PC-9 (cell line): ENCODE measurements around the gene TGFBR1. TPM values are rescaled to one million over a fixed set of nuclear protein-coding genes. Genes with fewer than 3 reads are reported as not detected.

Experiments
- BruUV-seq: library from RNA; stranded (reverse); fragments of 400-500 nt; replicated peaks from 2 replicates; lab custom pipeline; 2021; lab: Mats Ljungman, UMichigan
- CTCF ChIA-PET: fragments of 300-600 bp; sonication (Branson Sonifier 250); formaldehyde crosslinking; loops from one replicate; lab custom pipeline; 2022; ENCODE audit warnings: antibody characterized with exemption; lab: Charles Lee
- POLR2A ChIA-PET: fragments of 300-600 bp; sonication (Branson Sonifier 250); formaldehyde crosslinking; loops from one replicate; lab custom pipeline; 2022; ENCODE audit warnings: antibody characterized with exemption; ENCODE audit not compliant: unreplicated experiment; lab: Charles Lee
- DNase-seq, 2 experiments: peaks; one replicate each; pipeline versions ENCODE4 v3.0.0 to v3.0.0-alpha.2; 2015 to 2022; ENCODE audit warnings: mixed read lengths in 1 of 2
- H2AFZ ChIP-seq: fragments of 200-600 bp; sonication (generic); 2 replicates; pipeline ENCODE4 v1.8.1; 2017; ENCODE audit warnings: antibody characterized with exemption
- H3F3A ChIP-seq: fragments of 200-600 bp; sonication (generic); 2 replicates; pipeline ENCODE4 v1.8.1; 2017; ENCODE audit warnings: antibody characterized with exemption, mild to moderate bottlenecking, low read depth; ENCODE audit not compliant: insufficient read depth
- H3K27ac ChIP-seq: fragments of 200-600 bp; sonication (generic); 2 replicates; pipeline ENCODE4 v1.6.1; 2016; ENCODE audit warnings: mixed run types
- H3K27me3 ChIP-seq: fragments of 200-600 bp; sonication (generic); 2 replicates; pipeline ENCODE4 v1.6.1; 2016; ENCODE audit warnings: low read depth, mixed run types; ENCODE audit not compliant: insufficient read depth
- H3K36me3 ChIP-seq: fragments of 200-600 bp; sonication (generic); 2 replicates; pipeline ENCODE4 v1.6.1; 2016; ENCODE audit warnings: low read depth, mixed run types
- H3K4me1 ChIP-seq: fragments of 200-600 bp; sonication (generic); replicated peaks from 2 replicates; pipeline ENCODE4 v1.6.1; 2016; ENCODE audit warnings: mixed run types; ENCODE audit not compliant: insufficient read depth
- H3K4me2 ChIP-seq: fragments of 200-600 bp; sonication (generic); 2 replicates; pipeline ENCODE4 v1.6.1; 2017; ENCODE audit warnings: mixed run types
- H3K4me3 ChIP-seq: fragments of 200-600 bp; sonication (generic); 2 replicates; pipeline ENCODE4 v1.6.1; 2016; ENCODE audit warnings: mixed run types
- H3K79me2 ChIP-seq: fragments of 200-600 bp; sonication (generic); 2 replicates; pipeline ENCODE4 v1.6.1; 2017; ENCODE audit warnings: low read depth, mixed run types
- H3K9me2 ChIP-seq: fragments of 200-600 bp; sonication (generic); 2 replicates; pipeline ENCODE4 v1.8.1; 2017; ENCODE audit warnings: mild to moderate bottlenecking; ENCODE audit not compliant: insufficient read depth
- H3K9me3 ChIP-seq: fragments of 200-600 bp; sonication (generic); 2 replicates; pipeline ENCODE4 v1.8.1; 2016; ENCODE audit warnings: low read depth; ENCODE audit not compliant: insufficient read depth
- H4K20me1 ChIP-seq: fragments of 200-600 bp; sonication (generic); 2 replicates; pipeline ENCODE4 v1.8.1; 2017; ENCODE audit not compliant: insufficient read depth
- EZH2 ChIP-seq: fragments of 200-600 bp; sonication (generic); IDR thresholded peaks from 2 replicates; pipeline ENCODE4 v1.8.0; 2017; ENCODE audit warnings: antibody characterized with exemption, low read depth
- intact Hi-C: fragments of 100-400 bp; cut with micrococcal nuclease; formaldehyde crosslinking; loops from one replicate; pipeline ENCODE4 v1.10.0; 2022; ENCODE audit not compliant: unreplicated experiment
- total RNA-seq: library from RNA; stranded (reverse); gene quantifications from 2 replicates; pipeline ENCODE4 v1.2.3, GENCODE V29; 2021
- TF ChIP-seq, protein P1 (sequence below): fragments of 200-600 bp; sonication (generic); conservative IDR thresholded peaks from 2 replicates; pipeline ENCODE4 v1.6.1; 2017; ENCODE audit warnings: mixed run types, antibody characterized with exemption, mild to moderate bottlenecking, moderate library complexity

The TGFBR1 gene
- total RNA-seq, 1 experiment from 2014 or later, result 18.3 TPM

GRCh38 chr9:99078717-99079116, 26.2 kb upstream of the TGFBR1 start:
- no peaks in the 10 kb centered on the region for H4K20me1 ChIP-seq
- H3K27me3 ChIP-seq, result no peaks in the 10 kb centered on the region
- H3K4me2 ChIP-seq, result no peak overlapping the region
- no TSS peak for BruUV-seq
- intact Hi-C loops, result no loop called here
- no peak for TF ChIP-seq EZH2
- TF ChIP-seq, protein P1, sequence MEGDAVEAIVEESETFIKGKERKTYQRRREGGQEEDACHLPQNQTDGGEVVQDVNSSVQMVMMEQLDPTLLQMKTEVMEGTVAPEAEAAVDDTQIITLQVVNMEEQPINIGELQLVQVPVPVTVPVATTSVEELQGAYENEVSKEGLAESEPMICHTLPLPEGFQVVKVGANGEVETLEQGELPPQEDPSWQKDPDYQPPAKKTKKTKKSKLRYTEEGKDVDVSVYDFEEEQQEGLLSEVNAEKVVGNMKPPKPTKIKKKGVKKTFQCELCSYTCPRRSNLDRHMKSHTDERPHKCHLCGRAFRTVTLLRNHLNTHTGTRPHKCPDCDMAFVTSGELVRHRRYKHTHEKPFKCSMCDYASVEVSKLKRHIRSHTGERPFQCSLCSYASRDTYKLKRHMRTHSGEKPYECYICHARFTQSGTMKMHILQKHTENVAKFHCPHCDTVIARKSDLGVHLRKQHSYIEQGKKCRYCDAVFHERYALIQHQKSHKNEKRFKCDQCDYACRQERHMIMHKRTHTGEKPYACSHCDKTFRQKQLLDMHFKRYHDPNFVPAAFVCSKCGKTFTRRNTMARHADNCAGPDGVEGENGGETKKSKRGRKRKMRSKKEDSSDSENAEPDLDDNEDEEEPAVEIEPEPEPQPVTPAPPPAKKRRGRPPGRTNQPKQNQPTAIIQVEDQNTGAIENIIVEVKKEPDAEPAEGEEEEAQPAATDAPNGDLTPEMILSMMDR, result no peak
- no peak overlapping the region for H3K4me3 ChIP-seq
- no peak overlapping the region for H3K27ac ChIP-seq
- no peaks in the 10 kb centered on the region for H3K9me2 ChIP-seq
- H3F3A ChIP-seq, result no peaks in the 10 kb centered on the region
- H3K79me2 ChIP-seq, result no peaks in the 10 kb centered on the region
- CTCF ChIA-PET, result no interaction called here
- H3K36me3 ChIP-seq, result no peaks in the 10 kb centered on the region
- H2AFZ ChIP-seq, result no peak overlapping the region
- DNase-seq, result no peak
- no peaks in the 10 kb centered on the region for H3K9me3 ChIP-seq
- no peaks in the 10 kb centered on the region for H3K4me1 ChIP-seq
- POLR2A ChIA-PET, result no interaction called here

- H3K79me2 ChIP-seq, result no peaks in the 10 kb centered on the region
- ChIA-PET CTCF (no interaction called here), POLR2A (no interaction called here)
- no peaks in the 10 kb centered on the region for H3F3A ChIP-seq
- no peak overlapping the region for H2AFZ ChIP-seq
- no TSS peak for BruUV-seq
- DNase-seq, result no peak
- no peaks in the 10 kb centered on the region for H3K4me1 ChIP-seq
- no peaks in the 10 kb centered on the region for H3K27me3 ChIP-seq
- H3K9me3 ChIP-seq, result no peaks in the 10 kb centered on the region
- no peaks in the 10 kb centered on the region for H3K36me3 ChIP-seq
- H4K20me1 ChIP-seq, result no peaks in the 10 kb centered on the region
- intact Hi-C loops, result no loop called here
- no peak overlapping the region for H3K4me2 ChIP-seq
- TF ChIP-seq, protein P1, result no peak
- TF ChIP-seq EZH2, result no peak
- no peak overlapping the region for H3K27ac ChIP-seq
- no peaks in the 10 kb centered on the region for H3K9me2 ChIP-seq
- H3K4me3 ChIP-seq, result no peak overlapping the region
Measured at GRCh38 chr9:99079542-99079941, 25.4 kb upstream of the TGFBR1 start.

DNA sequence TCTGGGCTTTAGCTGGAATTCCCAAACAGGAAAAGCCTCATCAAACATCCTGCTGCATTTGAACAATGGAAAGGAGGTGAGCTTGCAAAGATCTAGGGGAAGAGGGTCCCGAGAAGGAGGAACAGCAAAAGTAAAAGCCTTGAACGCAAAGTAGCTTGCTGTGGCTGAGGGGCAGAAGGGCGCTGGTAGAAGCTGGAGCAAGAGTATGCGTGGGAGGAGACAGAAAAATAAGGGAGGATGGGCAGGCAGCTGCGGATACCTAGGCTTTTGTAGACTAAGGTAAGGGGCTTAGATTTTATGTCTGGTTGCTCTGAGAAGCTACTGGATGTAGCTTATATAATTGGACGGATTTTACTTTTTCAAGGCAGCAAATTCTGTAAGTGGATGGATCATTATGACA, 21.9 kb upstream of the TGFBR1 start:
- ChIA-PET CTCF (no interaction called here), POLR2A (no interaction called here)
- DNase-seq, result no peak
- H3K9me2 ChIP-seq, result no peaks in the 10 kb centered on the region
- TF ChIP-seq, protein P1, result no peak
- TF ChIP-seq EZH2, result no peak
- no TSS peak for BruUV-seq
- no peaks in the 10 kb centered on the region for H3K79me2 ChIP-seq
- H3F3A ChIP-seq, result no peaks in the 10 kb centered on the region
- H3K36me3 ChIP-seq, result no peaks in the 10 kb centered on the region
- no peak overlapping the region for H3K27ac ChIP-seq
- intact Hi-C loops, result no loop called here
- H3K9me3 ChIP-seq, result no peaks in the 10 kb centered on the region
- H3K4me2 ChIP-seq, result no peak overlapping the region
- H3K4me3 ChIP-seq, result no peak overlapping the region
- H3K4me1 ChIP-seq, result no peaks in the 10 kb centered on the region
- no peaks in the 10 kb centered on the region for H4K20me1 ChIP-seq
- H3K27me3 ChIP-seq, result no peaks in the 10 kb centered on the region
- no peak overlapping the region for H2AFZ ChIP-seq
